ENCODE data around the gene GREM2. TPM values are rescaled to one million over a fixed set of nuclear protein-coding genes. Genes with fewer than 3 reads are reported as not detected.
A peak's percentile ranks its signal among the peaks of the same experiment; 100 is the strongest.

GREM2 gene
- total and polyA plus RNA-seq, 9 of the 15 experiments (the other 6 are each of a cell fraction or from before 2014, with no cell fraction given) = 0.01 to 0.07 (median 0.05) TPM; not detected in 5

- Histone ChIP-seq H3K4me1 (replicated peaks in 1 of 2; ENCODE audit: control insufficient read depth in 2 of 2, insufficient read depth in 2 of 2, low read length in 2 of 2) (no peaks in the 10 kb centered on the region), H3K27ac (ENCODE audit: extremely low read depth, low read depth, low read length) (no peak overlapping the region), H3K79me2 (ENCODE audit: control insufficient read depth, insufficient read depth, low read length) (no peaks in the 10 kb centered on the region), H2AFZ (ENCODE audit: low read depth, low read length) (no peak overlapping the region), H3K9me3 (replicated peaks; ENCODE audit: control insufficient read depth, insufficient read depth, low read depth, low read length) (no peaks in the 10 kb centered on the region), H3K4me2 (ENCODE audit: insufficient read depth, low read length) (no peak overlapping the region), H4K20me1 (replicated peaks; ENCODE audit: control insufficient read depth, insufficient read depth, low read length) (no peaks in the 10 kb centered on the region), H3K9ac (ENCODE audit: insufficient read depth in 1 of 2, low read depth in 2 of 2, low read length in 2 of 2) (no peak overlapping the region), H3K4me3 (no peak overlapping the region), H3K9me1 (ENCODE audit: control insufficient read depth, insufficient read depth, low read length) (no peaks in the 10 kb centered on the region), H3K36me3 (ENCODE audit: control insufficient read depth, insufficient read depth, low read length) (no peaks in the 10 kb centered on the region), H3K27me3 (ENCODE audit: control insufficient read depth in 2 of 2, insufficient read depth in 2 of 2, low read length in 2 of 2) (no peaks in the 10 kb centered on the region)
- ATAC-seq = no peak
- POLR2A ChIA-PET = no interaction called here
- FAIRE-seq = no peak
- 0% methylated on average over 4 of the region's 4 CpGs for WGBS (ENCODE audit: insufficient coverage, low coverage, missing lambda C conversion rate)
- no TSS peak for BruUV-seq (replicated peaks)
- TF ChIP-seq ZBTB49 (CRISPR knock-in tag; IDR thresholded peaks at IDR 0.05; ENCODE audit: borderline replicate concordance) (no peak), CCAR2 (IDR thresholded peaks at IDR 0.05; ENCODE audit: low read depth, low read length) (no peak), MAFG (tag; conservative IDR thresholded peaks at IDR 0.05) (0 out of 2 replicates have a peak, but pooled peaks have one; percentile 12), ZBTB26 (CRISPR knock-in tag; IDR thresholded peaks at IDR 0.05) (no peak), YBX1 (IDR thresholded peaks at IDR 0.05) (no peak), C11orf30 (IDR thresholded peaks at IDR 0.05; ENCODE audit: low read depth) (no peak; the same call in 1 of the 2 replicates), MCM5 (IDR thresholded peaks at IDR 0.05; ENCODE audit: low read depth) (no peak), GTF2E2 (tag; IDR thresholded peaks at IDR 0.05) (no peak)
- intact Hi-C loops (cut with micrococcal nuclease) (no loop called here), in situ Hi-C loops (cut with MboI) (no loop called here)
- CTCF ChIA-PET (ENCODE audit: low intra/inter-chr PET ratio) = no interaction called here
- DNase-seq (ENCODE audit: extremely low read depth in 1 of 4, low spot score in 3 of 4) = no peak
These were observed 29.0 kb downstream of the GREM2 start for GRCh38 chr1:240582953-240583352.

Data from K562 (cell line).